GM12878 (cell line): Measurements from ENCODE around the gene SC5D. TPM values are rescaled to one million over a fixed set of nuclear protein-coding genes. Genes with fewer than 3 reads are reported as not detected.

Experiments used
- ATAC-seq: fragments of 200-7000 bp; cut with Tn5 transposase; 3 replicates; pipeline ENCODE4 v1.9.1; 2020; ENCODE audit warnings: mild to moderate bottlenecking, moderate library complexity
- BruUV-seq: library from RNA; stranded (reverse); fragments of 400-500 nt; replicated peaks from 2 replicates; lab custom pipeline; 2021; lab: Mats Ljungman, UMichigan
- CTCF ChIA-PET: fragments of 300-600 bp; sonication (Branson Sonifier 250); formaldehyde crosslinking; extraction: SDS; loops from one replicate; lab custom pipeline; 2021; ENCODE audit warnings: inconsistent platforms; lab: Yijun Ruan, JAX
- POLR2A ChIA-PET: fragments of 350-600 bp; formaldehyde crosslinking; extraction: SDS; loops from one replicate; lab custom pipeline; 2021; ENCODE audit warnings: inconsistent platforms; lab: Charles Lee
- RAD21 ChIA-PET: fragments of 300-600 bp; sonication (Branson Sonifier 250); formaldehyde crosslinking; loops from one replicate; lab custom pipeline; 2023; ENCODE audit warnings: antibody characterized with exemption; ENCODE audit not compliant: unreplicated experiment; lab: Charles Lee
- SMC1A ChIA-PET: fragments of 300-600 bp; sonication (Branson Sonifier 250); formaldehyde crosslinking; loops from one replicate; lab custom pipeline; 2023; ENCODE audit not compliant: unreplicated experiment, uncharacterized antibody; lab: Charles Lee
- DNase-seq: peaks from one replicate; pipeline ENCODE4 v3.0.0-alpha.2; 2011; ENCODE audit warnings: low read depth, low spot score
- FAIRE-seq: peaks from 3 replicates; lab custom pipeline; 2011; peaks lifted over from hg19 to GRCh38; lab: Jason Lieb, UNC
- H2AFZ ChIP-seq: 2 replicates; pipeline ENCODE4 v1.6.0; 2011; ENCODE audit warnings: low read depth, low read length, control low read depth; ENCODE audit not compliant: control insufficient read depth
- H3K27ac ChIP-seq: 2 replicates; pipeline ENCODE4 v1.5.1; 2011; ENCODE audit warnings: control low read depth; ENCODE audit not compliant: control insufficient read depth, insufficient read depth
- H3K27me3 ChIP-seq, 2 experiments: replicated peaks in 1 of 2; 2 replicates each; pipeline versions ENCODE4 v1.6.0 to v1.6.1; 2011; ENCODE audit warnings: low read length in 1 of 2; ENCODE audit not compliant: control insufficient read depth in 2 of 2, insufficient read depth in 2 of 2
- H3K36me3 ChIP-seq, 2 experiments: 2 replicates each; pipeline ENCODE4 v1.5.1; 2011; ENCODE audit warnings: low read length in 1 of 2; ENCODE audit not compliant: control insufficient read depth in 2 of 2, insufficient read depth in 2 of 2
- H3K4me1 ChIP-seq: 2 replicates; pipeline ENCODE4 v1.6.1; 2011; ENCODE audit warnings: mild to moderate bottlenecking, low read length, moderate library complexity, mixed read lengths; ENCODE audit not compliant: control insufficient read depth, insufficient read depth
- H3K4me2 ChIP-seq: 2 replicates; pipeline ENCODE4 v1.6.0; 2011; ENCODE audit warnings: control low read depth; ENCODE audit not compliant: control insufficient read depth, insufficient read depth
- H3K4me3 ChIP-seq: fragments of 200-600 bp; sonication (generic); 2 replicates; pipeline ENCODE4 v1.5.1; 2016
- H3K79me2 ChIP-seq: 2 replicates; pipeline ENCODE4 v1.6.0; 2011; ENCODE audit warnings: low read length; ENCODE audit not compliant: control insufficient read depth, insufficient read depth
- H3K9ac ChIP-seq: 2 replicates; pipeline ENCODE4 v1.8.0; 2011; ENCODE audit warnings: low read length, control low read depth, mixed read lengths; ENCODE audit not compliant: control insufficient read depth, insufficient read depth
- H3K9me3 ChIP-seq: replicated peaks from 3 replicates; pipeline ENCODE4 v1.5.1; 2011; ENCODE audit warnings: mild to moderate bottlenecking, low read length; ENCODE audit not compliant: control insufficient read depth, insufficient read depth
- H4K20me1 ChIP-seq: 2 replicates; pipeline ENCODE4 v1.6.0; 2011; ENCODE audit not compliant: control insufficient read depth, insufficient read depth
- BRCA1 ChIP-seq: IDR thresholded peaks from 2 replicates; pipeline ENCODE4 v1.6.1; 2011; ENCODE audit warnings: low read depth, low read length, improper control_type of control experiment
- EGR1 ChIP-seq, 2 experiments: IDR thresholded peaks; 1 replicate in 1 of 2; 2 replicates in 1 of 2; pipeline ENCODE4 v1.6.1; 2011 to 2012; ENCODE audit warnings: low read depth in 2 of 2, low read length in 2 of 2, borderline replicate concordance in 1 of 2, mild to moderate bottlenecking in 1 of 2, moderate library complexity in 1 of 2
- KLF5 ChIP-seq: fragments of 450-650 bp; IDR thresholded peaks from 2 replicates; pipeline ENCODE4 v1.6.1; 2014; ENCODE audit warnings: mild to moderate bottlenecking; ENCODE audit not compliant: partially characterized antibody
- MEF2B ChIP-seq: fragments of 450-650 bp; IDR thresholded peaks from 2 replicates; pipeline ENCODE4 v1.6.1; 2018; ENCODE audit warnings: mild to moderate bottlenecking, moderate library complexity; ENCODE audit not compliant: partially characterized antibody, poor library complexity, severe bottlenecking
- MLLT1 ChIP-seq: fragments of 450-650 bp; IDR thresholded peaks from 2 replicates; pipeline ENCODE4 v1.6.1; 2016; ENCODE audit warnings: mild to moderate bottlenecking
- PAX5 ChIP-seq: IDR thresholded peaks from 2 replicates; pipeline ENCODE4 v1.6.1; 2011; ENCODE audit warnings: low read depth, low read length, borderline replicate concordance
- POLR2AphosphoS2 ChIP-seq: IDR thresholded peaks from 2 replicates; pipeline ENCODE4 v1.6.1; 2011; ENCODE audit warnings: low read depth, mild to moderate bottlenecking, low read length, improper control_type of control experiment, moderate library complexity
- SPI1 ChIP-seq: IDR thresholded peaks from 2 replicates; pipeline ENCODE4 v1.6.1; 2011; ENCODE audit warnings: low read depth, mild to moderate bottlenecking, low read length, moderate library complexity, borderline replicate concordance; ENCODE audit not compliant: insufficient read depth
- SRF ChIP-seq, 2 experiments: IDR thresholded peaks; 2 replicates each; pipeline ENCODE4 v1.6.1; 2011; ENCODE audit warnings: low read depth in 2 of 2, low read length in 2 of 2, mild to moderate bottlenecking in 1 of 2, moderate library complexity in 1 of 2
- SUPT20H ChIP-seq: IDR thresholded peaks from 2 replicates; pipeline ENCODE4 v1.6.1; 2011; ENCODE audit warnings: low read depth, mild to moderate bottlenecking, low read length, moderate library complexity, borderline replicate concordance; ENCODE audit not compliant: control insufficient read depth
- SUZ12 ChIP-seq: fragments of 200-600 bp; sonication (generic); IDR thresholded peaks from one replicate; pipeline ENCODE4 v1.6.1; 2018; ENCODE audit warnings: antibody characterized with exemption, mild to moderate bottlenecking; ENCODE audit not compliant: unreplicated experiment
- ZNF274 ChIP-seq: IDR thresholded peaks from one replicate; pipeline ENCODE4 v1.8.0; 2011; ENCODE audit not compliant: insufficient read length, insufficient read depth
- WGBS: methylation state at CpG from one replicate; pipeline ENCODE4 v1.1.6; 2016; ENCODE audit warnings: low lambda C conversion rate; ENCODE audit not compliant: insufficient replicate concordance, insufficient coverage; ENCODE audit errors: missing lambda C conversion rate; 5-methylcytosine and 5-hydroxymethylcytosine counted together
- in situ Hi-C: fragments of 300-500 bp; cut with MboI; formaldehyde crosslinking; loops from 9 replicates; pipeline ENCODE4 v1.14.3; 2018; ENCODE audit warnings: mixed read lengths
- intact Hi-C: fragments of 100-400 bp; cut with micrococcal nuclease; formaldehyde crosslinking; loops from one replicate; pipeline ENCODE4 v1.14.2; 2022; ENCODE audit not compliant: unreplicated experiment
- polyA plus RNA-seq, 11 experiments: library from polyadenylated mRNA; depleted of rRNA in 4 of 11; unstranded in 6 of 11; stranded (reverse) in 5 of 11; fragments of >200 nt; fragmentation: Nextera tagmentation in 4 of 11; fragmentation: Illumina TruSeq in 1 of 11; extraction: Ambion mirVana in 4 of 11; extraction: Trizol in 1 of 11; gene quantifications; 1 replicate in 1 of 11; 2 replicates in 10 of 11; pipeline versions ENCODE4 v1.2.1 to v1.2.3, GENCODE V29; 2011 to 2016; ENCODE audit warnings: inconsistent platforms in 2 of 11, missing spikeins in 2 of 11, low read depth in 1 of 11
- total RNA-seq, 4 experiments: library from RNA; depleted of rRNA in 3 of 4; stranded (reverse); fragments of >200 nt in 3 of 4; fragmentation: Illumina TruSeq in 1 of 4; extraction: Trizol in 1 of 4; gene quantifications; 2 replicates each; pipeline versions ENCODE4 v1.2.1 to v1.2.3, GENCODE V29; 2013 to 2021
- TF ChIP-seq, protein P1 (sequence below): fragments of 450-650 bp; IDR thresholded peaks from 2 replicates; pipeline ENCODE4 v1.6.1; 2017; ENCODE audit warnings: mild to moderate bottlenecking, moderate library complexity

Gene SC5D
- total and polyA plus RNA-seq, 10 of the 15 experiments (the other 5 are each of a cell fraction or from before 2014, with no cell fraction given) = 23.7 to 134 (median 30.8) TPM

DNA sequence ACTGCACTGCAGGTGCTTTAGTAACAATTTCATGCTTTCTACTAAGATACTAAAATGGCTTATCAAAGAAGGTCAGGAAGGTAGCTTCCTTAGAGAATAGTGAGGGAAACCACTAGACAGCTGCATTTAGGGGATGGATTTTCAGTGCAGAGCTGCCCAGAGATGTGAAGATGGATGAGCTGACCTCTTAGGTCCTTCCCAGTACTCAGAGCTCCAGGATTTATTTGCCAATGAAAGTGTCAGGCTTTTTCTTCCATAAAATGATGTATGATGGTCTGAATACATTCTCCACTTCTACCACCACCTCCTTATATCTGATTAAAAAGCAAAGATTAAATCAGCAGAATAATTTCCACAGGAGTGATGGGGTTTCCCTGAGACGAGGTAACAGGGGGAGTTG is 35.0 kb downstream of the SC5D start:
- in situ Hi-C loops = no loop called here
- H3K27ac ChIP-seq = no peak overlapping the region
- H3K9me3 ChIP-seq = no peaks in the 10 kb centered on the region
- H3K4me3 ChIP-seq = no peak overlapping the region
- no peak overlapping the region for H2AFZ ChIP-seq
- FAIRE-seq (no peak), DNase-seq (no peak), ATAC-seq (no peak)
- H3K4me2 ChIP-seq = no peak overlapping the region
- no peaks in the 10 kb centered on the region for H4K20me1 ChIP-seq
- SMC1A ChIA-PET = interaction anchor here (0.6 to 5.7 kb wide), 26 partner anchors 9 to 325 kb away, joined by 3 to 43 read pairs (median 4); no protein-coding TSS in a partner anchor
- RAD21 ChIA-PET = interaction anchor here (0.7 to 3.3 kb wide), 8 partner anchors 10 to 263 kb away, joined by 3 to 15 read pairs (median 10); no protein-coding TSS in a partner anchor
- no peaks in the 10 kb centered on the region for H3K27me3 ChIP-seq
- 75% methylated on average over 1 of the region's 1 CpG for WGBS
- CTCF ChIA-PET = interaction anchor here (0.9 to 8.6 kb wide), 9 partner anchors 8 to 264 kb away, joined by 3 to 56 read pairs (median 4); no protein-coding TSS in a partner anchor
- no peak overlapping the region for H3K9ac ChIP-seq
- no peaks in the 10 kb centered on the region for H3K36me3 ChIP-seq
- POLR2A ChIA-PET = interaction anchor here (1.1 to 1.6 kb wide), 2 partner anchors 40 to 120 kb away, joined by 3 read pairs; no protein-coding TSS in a partner anchor
- BruUV-seq = no TSS peak
- peaks cover 18% of the 10 kb centered on the region for H3K4me1 ChIP-seq
- intact Hi-C loops = loop anchor here (5.0 kb wide), 1 partner anchor 40 kb away; no protein-coding TSS in a partner anchor
- no peaks in the 10 kb centered on the region for H3K79me2 ChIP-seq
- TF ChIP-seq KLF5 (no peak), PAX5 (no peak), SUPT20H (no peak), SPI1 (no peak), SUZ12 (no peak), SRF (IDR thresholded peaks at IDR 0.05; ENCODE audit: low read depth in 2 of 2, low read length in 2 of 2) (no peak), EGR1 (IDR thresholded peaks at IDR 0.05; ENCODE audit: borderline replicate concordance in 1 of 2, low read depth in 2 of 2, low read length in 2 of 2) (no peak), MLLT1 (no peak), BRCA1 (no peak), POLR2AphosphoS2 (no peak), MEF2B (no peak), ZNF274 (no peak)
- TF ChIP-seq, protein P1, sequence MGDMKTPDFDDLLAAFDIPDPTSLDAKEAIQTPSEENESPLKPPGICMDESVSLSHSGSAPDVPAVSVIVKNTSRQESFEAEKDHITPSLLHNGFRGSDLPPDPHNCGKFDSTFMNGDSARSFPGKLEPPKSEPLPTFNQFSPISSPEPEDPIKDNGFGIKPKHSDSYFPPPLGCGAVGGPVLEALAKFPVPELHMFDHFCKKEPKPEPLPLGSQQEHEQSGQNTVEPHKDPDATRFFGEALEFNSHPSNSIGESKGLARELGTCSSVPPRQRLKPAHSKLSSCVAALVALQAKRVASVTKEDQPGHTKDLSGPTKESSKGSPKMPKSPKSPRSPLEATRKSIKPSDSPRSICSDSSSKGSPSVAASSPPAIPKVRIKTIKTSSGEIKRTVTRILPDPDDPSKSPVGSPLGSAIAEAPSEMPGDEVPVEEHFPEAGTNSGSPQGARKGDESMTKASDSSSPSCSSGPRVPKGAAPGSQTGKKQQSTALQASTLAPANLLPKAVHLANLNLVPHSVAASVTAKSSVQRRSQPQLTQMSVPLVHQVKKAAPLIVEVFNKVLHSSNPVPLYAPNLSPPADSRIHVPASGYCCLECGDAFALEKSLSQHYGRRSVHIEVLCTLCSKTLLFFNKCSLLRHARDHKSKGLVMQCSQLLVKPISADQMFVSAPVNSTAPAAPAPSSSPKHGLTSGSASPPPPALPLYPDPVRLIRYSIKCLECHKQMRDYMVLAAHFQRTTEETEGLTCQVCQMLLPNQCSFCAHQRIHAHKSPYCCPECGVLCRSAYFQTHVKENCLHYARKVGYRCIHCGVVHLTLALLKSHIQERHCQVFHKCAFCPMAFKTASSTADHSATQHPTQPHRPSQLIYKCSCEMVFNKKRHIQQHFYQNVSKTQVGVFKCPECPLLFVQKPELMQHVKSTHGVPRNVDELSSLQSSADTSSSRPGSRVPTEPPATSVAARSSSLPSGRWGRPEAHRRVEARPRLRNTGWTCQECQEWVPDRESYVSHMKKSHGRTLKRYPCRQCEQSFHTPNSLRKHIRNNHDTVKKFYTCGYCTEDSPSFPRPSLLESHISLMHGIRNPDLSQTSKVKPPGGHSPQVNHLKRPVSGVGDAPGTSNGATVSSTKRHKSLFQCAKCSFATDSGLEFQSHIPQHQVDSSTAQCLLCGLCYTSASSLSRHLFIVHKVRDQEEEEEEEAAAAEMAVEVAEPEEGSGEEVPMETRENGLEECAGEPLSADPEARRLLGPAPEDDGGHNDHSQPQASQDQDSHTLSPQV = no peak
